Frontal cortex (tissue), 4 donors: Measurements from ENCODE around the gene ATOH8. TPM values are rescaled to one million over a fixed set of nuclear protein-coding genes. Genes with fewer than 3 reads are reported as not detected.

Experiments
- DNase-seq, 2 donors: peaks; one replicate each; pipeline ENCODE4 v3.0.0; 2012; ENCODE audit warnings: low spot score in 2 of 2
- FAIRE-seq: peaks from 2 replicates; lab custom pipeline; 2012; peaks lifted over from hg19 to GRCh38; lab: Jason Lieb, UNC
- total RNA-seq: library from RNA; depleted of rRNA; stranded (reverse); fragments of >200 nt; gene quantifications from one replicate; pipeline ENCODE4 v1.2.3, GENCODE V29; 2014
- donor health status: control.
- donor health status: control.
- donor health status: control.

ATOH8 gene
- total RNA-seq, 1 donor from 2014 or later: 2.0 TPM

- no peak for DNase-seq
- no peak for FAIRE-seq
These were observed 35.8 kb upstream of the ATOH8 start for GRCh38 chr2:85718009-85718391.

DNA sequence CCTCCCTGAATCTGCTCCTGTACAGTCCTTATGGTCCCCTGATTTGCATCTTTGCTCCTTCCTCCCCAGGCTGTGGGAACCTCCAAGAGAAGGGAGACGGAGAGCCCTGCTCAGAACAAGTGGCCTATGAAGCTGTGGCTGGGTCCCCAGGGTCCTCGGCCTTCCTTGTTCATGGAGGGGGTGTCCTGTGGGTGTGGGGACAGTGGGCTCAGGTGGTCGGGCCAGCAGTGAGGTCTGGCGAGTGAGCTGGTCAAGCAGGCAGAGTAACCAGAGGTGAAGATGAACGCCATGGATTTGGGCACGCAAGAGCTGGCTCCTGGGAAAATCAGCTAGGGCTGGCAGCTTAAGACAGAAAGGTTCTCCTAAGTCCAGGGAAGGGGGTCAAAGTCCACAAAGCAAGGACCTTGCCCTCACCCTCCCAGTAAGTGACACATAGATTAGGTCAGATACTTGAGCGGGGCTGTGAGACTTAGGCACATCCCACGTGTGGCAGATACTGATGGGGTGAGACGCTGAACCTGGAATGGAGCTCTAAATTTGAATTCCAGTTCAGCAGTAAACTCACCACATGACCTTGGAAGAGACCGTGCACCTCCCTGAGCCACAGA, 34.8 kb upstream of the ATOH8 start:
- DNase-seq (no peak), FAIRE-seq (no peak)

- no peak for DNase-seq
- FAIRE-seq: no peak
These were observed 34.1 kb upstream of the ATOH8 start for GRCh38 chr2:85719609-85720240.

- no peak for FAIRE-seq
- DNase-seq: no peak
These were observed 33.3 kb upstream of the ATOH8 start for GRCh38 chr2:85720533-85720932.

- DNase-seq: no peak
- FAIRE-seq: no peak
These were observed 32.1 kb upstream of the ATOH8 start for GRCh38 chr2:85721641-85722040.

DNA sequence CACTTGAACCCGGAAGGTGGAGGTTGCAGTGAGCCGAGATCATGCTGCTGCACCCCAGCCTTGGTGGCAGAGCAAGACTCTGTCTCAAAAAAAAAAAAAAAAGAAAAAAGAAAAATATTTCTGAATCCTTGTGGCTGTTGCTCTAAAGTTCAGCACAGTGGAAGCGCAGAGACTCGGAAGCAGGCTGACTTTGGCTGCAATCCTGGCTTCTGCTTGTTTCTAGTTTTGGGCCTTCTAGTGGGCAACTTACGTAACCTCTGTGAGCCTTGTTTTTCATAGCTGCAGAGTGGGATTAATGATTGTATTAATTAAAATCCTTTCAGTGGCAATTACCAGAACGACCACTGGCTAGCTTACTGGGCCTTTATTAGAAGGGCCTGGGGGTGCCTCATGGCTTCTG, 31.3 kb upstream of the ATOH8 start:
- FAIRE-seq: no peak
- no peak for DNase-seq

GRCh38 chr2:85723707-85724360, 30.0 kb upstream of the ATOH8 start:
- FAIRE-seq (no peak), DNase-seq (no peak)

DNA sequence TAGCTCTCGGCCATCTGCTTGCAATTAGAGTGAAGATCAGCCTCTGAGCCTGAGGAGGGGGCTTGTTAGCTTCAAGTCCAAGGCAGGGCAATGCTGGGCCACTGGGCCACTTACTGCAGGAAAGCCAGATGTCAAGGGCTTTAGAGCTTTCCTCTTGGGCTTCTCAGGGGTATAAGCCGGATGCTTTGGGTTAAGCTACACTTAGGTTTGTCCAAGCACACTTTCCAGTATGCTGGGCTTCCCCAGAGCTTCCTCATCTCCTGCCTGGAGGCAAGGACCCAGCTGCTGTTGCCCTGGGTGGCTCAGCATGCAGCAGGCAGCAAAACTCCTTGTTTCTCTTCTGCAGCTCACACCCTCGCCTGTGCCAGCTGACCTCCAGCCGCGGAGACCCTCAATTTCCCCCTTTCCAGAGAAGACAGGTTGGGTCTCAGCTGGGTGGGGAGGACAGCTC, 29.0 kb upstream of the ATOH8 start:
- FAIRE-seq: no peak
- DNase-seq: no peak

DNA sequence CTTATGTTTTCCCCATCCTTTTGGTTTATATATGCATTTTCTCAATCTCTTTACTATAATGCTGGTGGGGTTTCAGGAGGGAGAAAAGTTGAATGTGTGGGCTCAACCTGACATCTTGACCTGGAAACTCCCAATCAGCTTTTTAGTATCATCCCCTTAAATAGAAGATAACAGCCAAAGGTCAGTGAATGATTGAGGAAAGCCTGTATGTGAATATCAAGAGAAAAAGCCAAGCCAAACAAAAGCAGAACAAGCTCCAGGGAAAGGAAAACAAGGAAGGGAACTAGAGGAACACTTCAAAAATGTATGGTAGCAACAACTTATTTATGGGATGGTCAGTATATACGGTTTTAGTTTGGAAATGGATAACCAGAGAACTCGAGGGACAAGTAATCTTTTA, 28.3 kb upstream of the ATOH8 start:
- DNase-seq: no peak
- no peak for FAIRE-seq

DNA sequence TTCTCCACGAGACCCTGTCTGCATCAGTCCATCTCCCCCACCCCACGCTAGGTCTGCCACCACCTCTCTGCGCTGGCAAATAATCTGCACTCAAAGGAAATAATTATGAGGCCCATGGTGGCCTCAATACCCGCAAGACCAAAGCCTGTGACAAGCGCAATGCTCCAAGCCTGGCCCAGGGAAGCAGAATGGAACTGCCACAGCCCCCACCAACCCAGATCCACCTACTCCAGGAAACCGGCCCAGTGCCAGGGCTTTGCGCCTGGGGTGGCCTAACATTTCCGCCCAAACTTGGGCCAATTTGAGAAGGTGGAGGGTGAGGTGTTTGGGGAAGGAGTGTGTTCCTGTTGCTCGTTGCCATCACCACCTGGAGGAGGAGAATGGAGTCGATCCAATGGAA, 26.0 kb upstream of the ATOH8 start:
- FAIRE-seq (no peak), DNase-seq (no peak)

DNA sequence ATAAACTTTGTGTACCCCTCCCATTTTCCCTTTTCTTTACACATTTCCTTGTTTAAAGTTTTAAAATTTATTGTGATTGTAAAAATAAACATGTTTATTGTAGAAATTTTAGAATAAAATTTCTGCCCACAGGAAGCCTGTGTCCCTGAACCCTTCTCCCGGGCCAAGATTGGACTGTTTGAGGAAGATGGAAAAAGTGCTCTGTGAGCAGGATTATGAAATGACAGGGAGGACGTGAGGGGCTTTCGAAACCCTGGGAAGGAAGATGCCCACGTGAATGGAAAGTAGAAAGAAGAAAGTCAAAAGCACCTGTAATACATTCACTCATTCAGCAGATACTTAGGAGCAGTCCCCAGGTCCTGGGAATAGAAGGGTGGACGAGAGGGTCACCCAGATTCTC, 25.4 kb upstream of the ATOH8 start:
- DNase-seq (no peak), FAIRE-seq (no peak)

DNA sequence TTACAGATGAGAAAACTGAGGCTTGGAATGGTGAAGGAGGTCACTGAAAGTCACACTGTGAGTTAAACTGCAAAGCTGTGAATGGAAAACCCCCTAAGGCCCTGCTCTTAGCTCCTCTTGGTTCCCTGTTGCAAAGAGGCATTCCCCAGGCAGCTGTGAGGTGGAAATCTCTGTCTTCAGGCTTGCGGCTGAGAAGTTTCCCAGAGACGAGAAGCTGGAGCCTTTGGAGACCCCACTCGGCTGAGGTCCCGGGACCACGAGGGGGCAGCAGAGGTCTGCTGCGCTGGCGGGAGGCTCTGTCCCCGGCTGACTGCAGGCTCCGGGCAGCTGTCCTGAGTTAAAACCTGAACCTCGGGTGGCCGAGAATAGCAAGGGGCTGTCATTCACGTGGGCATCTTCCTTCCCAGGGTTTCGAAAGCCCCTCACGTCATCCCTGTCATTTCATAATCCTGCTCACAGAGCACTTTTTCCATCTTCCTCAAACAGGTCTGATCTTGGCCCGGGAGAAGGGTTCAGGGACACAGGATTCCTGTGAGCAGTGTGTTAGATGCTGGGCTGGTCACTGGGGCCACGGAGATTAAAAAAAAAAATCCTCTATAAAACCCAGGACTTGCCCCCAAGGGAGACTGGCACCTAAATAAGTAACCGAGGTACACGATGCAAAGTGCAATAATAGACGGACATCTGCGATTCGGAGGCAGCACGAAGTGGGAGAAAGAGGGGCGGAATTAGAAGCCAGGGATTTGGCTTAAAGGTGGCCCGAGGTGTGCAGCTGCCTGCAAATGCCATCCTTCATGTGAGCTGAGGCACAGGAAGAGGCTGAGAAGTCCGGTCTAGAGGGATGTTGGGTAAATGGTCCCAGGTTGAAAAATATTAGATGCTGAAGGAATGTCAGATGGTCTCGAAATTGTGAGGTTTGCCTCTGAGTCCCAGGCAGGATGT, 24.6 kb upstream of the ATOH8 start:
- no peak for FAIRE-seq
- peak; percentile 66 to 87 for DNase-seq

GRCh38 chr2:85729825-85730510, 23.8 kb upstream of the ATOH8 start:
- DNase-seq (no peak), FAIRE-seq (no peak)

- DNase-seq: no peak
- FAIRE-seq: no peak
These were observed 23.0 kb upstream of the ATOH8 start for GRCh38 chr2:85730686-85731230.

GRCh38 chr2:85731606-85732005, 22.2 kb upstream of the ATOH8 start:
- no peak for DNase-seq
- FAIRE-seq: no peak

DNA sequence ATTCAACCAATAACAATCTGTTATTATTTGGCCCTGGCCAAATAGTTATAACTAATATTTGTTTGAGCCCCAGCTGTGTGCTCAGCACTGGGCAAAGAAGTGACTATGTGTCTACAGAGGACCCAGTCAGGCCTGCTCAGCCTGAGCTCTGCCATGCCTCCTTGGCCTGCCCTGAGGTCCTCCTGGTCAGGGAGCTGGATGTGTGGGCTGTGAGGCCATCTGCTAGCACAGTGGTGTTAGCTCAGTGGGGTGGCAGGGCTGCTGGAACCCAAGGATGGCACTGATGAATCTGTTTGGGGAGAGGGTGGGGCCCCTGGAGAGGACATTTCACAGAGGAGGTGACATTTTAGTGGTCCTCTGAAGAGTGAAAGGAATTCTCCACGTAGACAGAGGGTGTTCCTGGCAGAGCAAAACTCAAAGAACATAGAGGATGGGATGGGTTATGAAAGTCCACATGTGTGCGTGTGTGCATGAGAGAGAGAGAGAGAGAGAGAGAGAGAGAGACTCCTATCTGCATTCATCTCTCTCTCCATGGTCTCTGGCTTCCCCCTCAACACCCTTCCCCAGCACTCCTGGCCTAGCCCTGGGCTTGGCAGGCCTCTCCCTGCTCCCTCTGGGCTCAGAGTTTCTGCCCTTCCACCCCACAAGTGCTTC, 21.2 kb upstream of the ATOH8 start:
- FAIRE-seq (no peak), DNase-seq (no peak)

DNA sequence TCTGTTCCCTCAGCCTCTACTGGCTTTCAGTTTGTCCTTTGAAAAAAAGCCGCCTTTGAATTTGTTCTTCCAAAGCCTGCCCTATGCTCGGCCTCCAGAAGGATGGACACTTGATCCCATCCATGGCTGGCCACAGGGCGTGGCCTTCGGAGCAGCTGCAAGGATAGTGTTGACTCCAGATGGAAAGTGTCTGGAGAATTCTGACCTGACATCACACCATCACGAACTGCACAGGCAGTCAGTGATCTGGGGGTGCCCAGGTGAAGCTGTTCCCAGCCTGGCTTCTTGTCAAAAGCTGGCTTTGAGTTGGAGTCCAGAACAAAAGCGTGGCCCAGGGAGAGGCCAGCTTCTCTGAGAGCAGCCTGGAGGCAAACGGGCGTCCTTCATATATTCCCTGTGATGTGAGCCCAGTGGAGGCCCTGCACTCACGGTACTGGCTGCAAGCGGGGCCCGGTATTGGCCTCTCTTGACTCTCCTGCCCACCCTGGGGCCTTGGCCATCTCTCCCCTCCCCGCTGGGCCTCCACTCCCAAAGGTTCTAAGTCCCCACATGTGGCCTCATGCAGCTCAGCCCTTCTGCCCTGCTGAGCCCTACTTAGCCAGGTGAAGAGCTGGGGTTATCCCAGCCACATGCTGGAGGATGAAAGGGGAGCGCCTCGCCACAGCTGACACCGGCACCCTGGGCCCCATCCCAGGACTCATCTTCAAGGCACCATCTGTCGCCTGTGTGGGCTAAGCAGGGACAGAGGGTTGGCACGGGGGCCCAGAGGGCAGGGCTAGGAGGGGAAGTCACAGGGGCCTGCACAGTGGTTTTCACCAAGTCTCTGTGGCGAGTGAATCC, 20.4 kb upstream of the ATOH8 start:
- DNase-seq (no peak), FAIRE-seq (no peak)

GRCh38 chr2:85734015-85734414, 19.8 kb upstream of the ATOH8 start:
- no peak for FAIRE-seq
- no peak for DNase-seq
